ENCODE results near the gene KIF5A. TPM values are rescaled to one million over a fixed set of nuclear protein-coding genes. Genes with fewer than 3 reads are reported as not detected.

KIF5A gene
- total and polyA plus RNA-seq, 4 donors, result 0.05 to 0.34 (median 0.14) TPM

DNA sequence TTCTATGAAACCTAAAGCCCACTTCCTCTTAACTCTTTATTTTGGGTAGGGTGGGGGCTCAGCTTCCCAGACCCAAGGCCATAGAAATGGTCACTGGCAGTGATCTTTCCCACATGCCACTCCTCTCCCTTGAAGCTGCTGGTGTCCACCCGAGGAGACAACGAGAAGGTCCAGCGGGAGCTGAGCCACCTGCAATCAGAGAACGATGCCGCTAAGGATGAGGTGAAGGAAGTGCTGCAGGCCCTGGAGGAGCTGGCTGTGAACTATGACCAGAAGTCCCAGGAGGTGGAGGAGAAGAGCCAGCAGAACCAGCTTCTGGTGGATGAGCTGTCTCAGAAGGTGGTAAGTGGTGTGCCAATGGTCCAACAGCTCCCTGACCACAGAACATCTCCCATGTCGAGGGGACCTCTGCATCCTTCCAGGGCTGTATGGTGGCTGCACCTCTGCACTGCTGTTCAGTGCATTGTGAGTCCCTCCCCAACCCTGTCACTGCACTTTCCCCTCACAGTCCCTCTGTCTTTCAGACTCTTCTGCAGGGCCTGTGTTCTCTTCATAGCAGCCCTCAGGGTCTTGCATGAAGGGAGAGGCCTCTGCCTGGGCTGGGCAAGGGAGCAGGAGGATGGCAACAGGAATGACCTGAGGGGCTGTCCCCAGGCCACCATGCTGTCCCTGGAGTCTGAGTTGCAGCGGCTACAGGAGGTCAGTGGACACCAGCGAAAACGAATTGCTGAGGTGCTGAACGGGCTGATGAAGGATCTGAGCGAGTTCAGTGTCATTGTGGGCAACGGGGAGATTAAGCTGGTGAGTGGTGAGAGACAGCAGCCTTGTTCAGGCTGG lies 22.3 kb downstream of the KIF5A start:
- DNase-seq (no peak), ATAC-seq (ENCODE audit: insufficient read depth, low FRiP score) (no peak)
- Histone ChIP-seq H3K4me3 (no peak overlapping the region), H3K27me3 (ENCODE audit: control insufficient read depth in 3 of 3, insufficient read depth in 3 of 3, low read length in 2 of 3) (no peaks in the 10 kb centered on the region), H3K9me3 (ENCODE audit: control insufficient read depth in 4 of 4, insufficient read depth in 3 of 4, low read length in 3 of 4) (no peaks in the 10 kb centered on the region), H3K27ac (ENCODE audit: low read depth in 1 of 2, low read length in 1 of 2) (no peak overlapping the region), H3K4me1 (ENCODE audit: control insufficient read depth in 5 of 5, insufficient read depth in 5 of 5, low read length in 5 of 5) (no peaks in the 10 kb centered on the region), H3K36me3 (ENCODE audit: control insufficient read depth in 4 of 4, insufficient read depth in 4 of 4, low read length in 4 of 4) (no peaks in the 10 kb centered on the region), H3K9ac (ENCODE audit: insufficient read depth in 1 of 2, low read length in 2 of 2) (no peak overlapping the region)
- WGBS, 2 donors, result 91 to 93% methylated on average over 12 of the region's 12 CpGs
- TF ChIP-seq, protein P1, sequence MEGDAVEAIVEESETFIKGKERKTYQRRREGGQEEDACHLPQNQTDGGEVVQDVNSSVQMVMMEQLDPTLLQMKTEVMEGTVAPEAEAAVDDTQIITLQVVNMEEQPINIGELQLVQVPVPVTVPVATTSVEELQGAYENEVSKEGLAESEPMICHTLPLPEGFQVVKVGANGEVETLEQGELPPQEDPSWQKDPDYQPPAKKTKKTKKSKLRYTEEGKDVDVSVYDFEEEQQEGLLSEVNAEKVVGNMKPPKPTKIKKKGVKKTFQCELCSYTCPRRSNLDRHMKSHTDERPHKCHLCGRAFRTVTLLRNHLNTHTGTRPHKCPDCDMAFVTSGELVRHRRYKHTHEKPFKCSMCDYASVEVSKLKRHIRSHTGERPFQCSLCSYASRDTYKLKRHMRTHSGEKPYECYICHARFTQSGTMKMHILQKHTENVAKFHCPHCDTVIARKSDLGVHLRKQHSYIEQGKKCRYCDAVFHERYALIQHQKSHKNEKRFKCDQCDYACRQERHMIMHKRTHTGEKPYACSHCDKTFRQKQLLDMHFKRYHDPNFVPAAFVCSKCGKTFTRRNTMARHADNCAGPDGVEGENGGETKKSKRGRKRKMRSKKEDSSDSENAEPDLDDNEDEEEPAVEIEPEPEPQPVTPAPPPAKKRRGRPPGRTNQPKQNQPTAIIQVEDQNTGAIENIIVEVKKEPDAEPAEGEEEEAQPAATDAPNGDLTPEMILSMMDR (IDR thresholded peaks at IDR 0.05; ENCODE audit: control extremely low read depth, extremely low read depth), result no peak

- Histone ChIP-seq H3K36me3 (ENCODE audit: control insufficient read depth in 4 of 4, insufficient read depth in 4 of 4, low read length in 4 of 4) (no peaks in the 10 kb centered on the region), H3K4me3 (no peak overlapping the region), H3K27me3 (ENCODE audit: control insufficient read depth in 3 of 3, insufficient read depth in 3 of 3, low read length in 2 of 3) (no peaks in the 10 kb centered on the region), H3K9ac (ENCODE audit: insufficient read depth in 1 of 2, low read length in 2 of 2) (no peak overlapping the region), H3K9me3 (ENCODE audit: control insufficient read depth in 4 of 4, insufficient read depth in 3 of 4, low read length in 3 of 4) (no peaks in the 10 kb centered on the region), H3K4me1 (ENCODE audit: control insufficient read depth in 5 of 5, insufficient read depth in 5 of 5, low read length in 5 of 5) (no peaks in the 10 kb centered on the region), H3K27ac (ENCODE audit: low read depth in 1 of 2, low read length in 1 of 2) (no peak overlapping the region)
- WGBS, 2 donors, result 89 to 90% methylated on average over 10 of the region's 10 CpGs
- ATAC-seq (ENCODE audit: insufficient read depth, low FRiP score) (no peak), DNase-seq (no peak)
- TF ChIP-seq, protein P1 (IDR thresholded peaks at IDR 0.05; ENCODE audit: control extremely low read depth, extremely low read depth), result no peak
Observed at GRCh38 chr12:57574795-57575194, 25.0 kb downstream of the KIF5A start.

DNA sequence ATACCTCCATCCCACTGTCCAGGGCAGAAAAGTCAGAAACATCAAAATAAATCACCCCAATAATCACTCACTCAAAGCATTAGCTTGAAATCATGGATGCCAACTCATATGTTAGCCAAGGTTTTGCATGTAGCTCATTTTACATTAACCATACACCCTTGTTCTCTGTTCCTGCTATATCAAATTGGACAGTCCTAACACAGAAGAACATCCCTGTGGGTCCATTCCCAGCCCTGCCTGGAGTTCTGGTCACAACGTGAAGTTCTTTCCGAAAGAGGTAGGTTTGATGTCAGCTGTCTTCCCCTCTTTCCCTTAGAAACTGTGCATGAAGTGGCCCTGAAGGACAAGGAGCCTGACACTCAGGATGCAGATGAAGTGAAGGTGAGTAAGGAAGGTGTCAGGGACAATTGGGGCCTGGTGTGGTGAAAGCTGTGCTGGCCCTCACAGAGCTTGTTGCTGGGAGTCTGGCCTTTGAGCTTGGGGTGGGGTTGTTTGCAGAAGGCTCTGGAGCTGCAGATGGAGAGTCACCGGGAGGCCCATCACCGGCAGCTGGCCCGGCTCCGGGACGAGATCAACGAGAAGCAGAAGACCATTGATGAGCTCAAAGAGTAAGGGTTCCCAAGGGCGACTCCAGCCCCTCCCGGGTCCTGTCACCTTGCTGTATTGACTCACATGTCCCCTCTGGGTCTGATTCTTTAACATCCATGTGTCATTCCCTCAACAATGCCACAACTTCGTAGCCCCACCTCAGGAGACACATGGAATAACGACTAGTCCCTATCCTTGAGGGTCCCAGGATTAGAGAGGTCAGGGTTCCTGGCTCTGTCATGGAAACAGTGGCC lies 26.1 kb downstream of the KIF5A start:
- Histone ChIP-seq H3K4me1 (ENCODE audit: control insufficient read depth in 5 of 5, insufficient read depth in 5 of 5, low read length in 5 of 5) (no peaks in the 10 kb centered on the region), H3K4me3 (no peak overlapping the region), H3K27me3 (ENCODE audit: control insufficient read depth in 3 of 3, insufficient read depth in 3 of 3, low read length in 2 of 3) (no peaks in the 10 kb centered on the region), H3K27ac (ENCODE audit: low read depth in 1 of 2, low read length in 1 of 2) (no peak overlapping the region), H3K9ac (ENCODE audit: insufficient read depth in 1 of 2, low read length in 2 of 2) (no peak overlapping the region), H3K36me3 (ENCODE audit: control insufficient read depth in 4 of 4, insufficient read depth in 4 of 4, low read length in 4 of 4) (no peaks in the 10 kb centered on the region), H3K9me3 (ENCODE audit: control insufficient read depth in 4 of 4, insufficient read depth in 3 of 4, low read length in 3 of 4) (no peaks in the 10 kb centered on the region)
- no peak for ATAC-seq (ENCODE audit: insufficient read depth, low FRiP score)
- TF ChIP-seq, protein P1 (IDR thresholded peaks at IDR 0.05; ENCODE audit: control extremely low read depth, extremely low read depth), result no peak
- WGBS, 2 donors, result 86 to 90% methylated on average over 12 of the region's 12 CpGs
- DNase-seq, result no peak

All from lung (tissue), 12 donors.